RWPE2 (cell line): ENCODE data around the gene SPIB.
A peak's percentile ranks its signal among the peaks of the same experiment; 100 is the strongest.

ENCODE experiments used
- ATAC-seq: fragments of 200-7000 bp; cut with Tn5 transposase; 3 replicates; pipeline ENCODE4 v1.9.1; 2021; ENCODE audit warnings: low read depth
- DNase-seq: peaks from one replicate; pipeline ENCODE4 v3.0.0-alpha.2; 2020; ENCODE audit warnings: low spot score
- H3K27ac ChIP-seq: fragments of 450-650 bp; 2 replicates; pipeline ENCODE4 v1.5.1; 2017; ENCODE audit warnings: mild to moderate bottlenecking; ENCODE audit not compliant: poor library complexity, severe bottlenecking
- H3K27me3 ChIP-seq: fragments of 250-450 bp; sonication (Bioruptor Pico); 2 replicates; pipeline ENCODE4 v1.5.1; 2021; ENCODE audit warnings: mild to moderate bottlenecking, moderate library complexity; ENCODE audit not compliant: insufficient read depth, poor library complexity, severe bottlenecking
- H3K36me3 ChIP-seq: fragments of 250-450 bp; sonication (Bioruptor Pico); 2 replicates; pipeline ENCODE4 v1.5.1; 2020; ENCODE audit warnings: low read depth, mild to moderate bottlenecking, moderate library complexity
- H3K4me1 ChIP-seq: fragments of 250-450 bp; sonication (Bioruptor Pico); 2 replicates; pipeline ENCODE4 v1.5.1; 2021; ENCODE audit warnings: mild to moderate bottlenecking, moderate library complexity; ENCODE audit not compliant: insufficient read depth, poor library complexity, severe bottlenecking
- H3K4me3 ChIP-seq: fragments of 250-450 bp; sonication (Bioruptor Pico); 2 replicates; pipeline ENCODE4 v1.5.1; 2021; ENCODE audit warnings: mild to moderate bottlenecking, moderate library complexity; ENCODE audit not compliant: severe bottlenecking
- H3K9me3 ChIP-seq: fragments of 250-450 bp; sonication (Bioruptor Pico); 2 replicates; pipeline ENCODE4 v1.5.1; 2021; ENCODE audit warnings: mild to moderate bottlenecking, moderate library complexity; ENCODE audit not compliant: severe bottlenecking
- TF ChIP-seq, protein P1 (sequence below): fragments of 450-650 bp; IDR thresholded peaks from one replicate; pipeline ENCODE4 v1.5.1; 2017; ENCODE audit warnings: mild to moderate bottlenecking, moderate library complexity; ENCODE audit not compliant: poor library complexity, severe bottlenecking

SPIB gene

DNA sequence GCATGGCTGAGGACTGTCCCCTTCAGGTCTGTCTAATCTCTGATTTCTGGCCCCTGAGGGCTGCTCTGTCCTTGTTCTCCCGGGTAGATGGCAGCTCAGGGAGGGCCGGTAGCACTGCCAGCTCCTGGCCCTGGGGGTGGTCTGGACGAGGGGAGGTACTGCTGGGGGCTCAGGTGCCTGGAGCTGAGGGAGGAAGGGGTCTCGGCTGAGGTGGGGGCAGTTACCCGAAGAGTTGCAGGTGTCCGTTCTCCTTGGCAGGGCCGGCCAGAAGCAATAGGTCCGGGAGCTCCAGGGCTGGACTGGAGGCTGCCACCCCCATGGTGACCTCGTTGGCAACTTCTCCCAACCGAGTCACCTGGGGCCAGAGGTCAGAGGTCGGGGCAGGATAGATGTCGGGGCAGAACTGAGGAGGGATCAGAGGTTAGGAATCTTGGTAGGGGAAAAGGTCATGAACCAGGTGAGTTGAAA is 56.4 kb downstream of the SPIB start:
- ATAC-seq (no peak), DNase-seq (no peak)
- Histone ChIP-seq H3K27ac (no peak overlapping the region), H3K27me3 (no peaks in the 10 kb centered on the region), H3K36me3 (peaks cover 14% of the 10 kb centered on the region), H3K9me3 (no peaks in the 10 kb centered on the region), H3K4me1 (no peaks in the 10 kb centered on the region), H3K4me3 (no peak overlapping the region)
- TF ChIP-seq, protein P1, sequence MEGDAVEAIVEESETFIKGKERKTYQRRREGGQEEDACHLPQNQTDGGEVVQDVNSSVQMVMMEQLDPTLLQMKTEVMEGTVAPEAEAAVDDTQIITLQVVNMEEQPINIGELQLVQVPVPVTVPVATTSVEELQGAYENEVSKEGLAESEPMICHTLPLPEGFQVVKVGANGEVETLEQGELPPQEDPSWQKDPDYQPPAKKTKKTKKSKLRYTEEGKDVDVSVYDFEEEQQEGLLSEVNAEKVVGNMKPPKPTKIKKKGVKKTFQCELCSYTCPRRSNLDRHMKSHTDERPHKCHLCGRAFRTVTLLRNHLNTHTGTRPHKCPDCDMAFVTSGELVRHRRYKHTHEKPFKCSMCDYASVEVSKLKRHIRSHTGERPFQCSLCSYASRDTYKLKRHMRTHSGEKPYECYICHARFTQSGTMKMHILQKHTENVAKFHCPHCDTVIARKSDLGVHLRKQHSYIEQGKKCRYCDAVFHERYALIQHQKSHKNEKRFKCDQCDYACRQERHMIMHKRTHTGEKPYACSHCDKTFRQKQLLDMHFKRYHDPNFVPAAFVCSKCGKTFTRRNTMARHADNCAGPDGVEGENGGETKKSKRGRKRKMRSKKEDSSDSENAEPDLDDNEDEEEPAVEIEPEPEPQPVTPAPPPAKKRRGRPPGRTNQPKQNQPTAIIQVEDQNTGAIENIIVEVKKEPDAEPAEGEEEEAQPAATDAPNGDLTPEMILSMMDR = no peak

DNA sequence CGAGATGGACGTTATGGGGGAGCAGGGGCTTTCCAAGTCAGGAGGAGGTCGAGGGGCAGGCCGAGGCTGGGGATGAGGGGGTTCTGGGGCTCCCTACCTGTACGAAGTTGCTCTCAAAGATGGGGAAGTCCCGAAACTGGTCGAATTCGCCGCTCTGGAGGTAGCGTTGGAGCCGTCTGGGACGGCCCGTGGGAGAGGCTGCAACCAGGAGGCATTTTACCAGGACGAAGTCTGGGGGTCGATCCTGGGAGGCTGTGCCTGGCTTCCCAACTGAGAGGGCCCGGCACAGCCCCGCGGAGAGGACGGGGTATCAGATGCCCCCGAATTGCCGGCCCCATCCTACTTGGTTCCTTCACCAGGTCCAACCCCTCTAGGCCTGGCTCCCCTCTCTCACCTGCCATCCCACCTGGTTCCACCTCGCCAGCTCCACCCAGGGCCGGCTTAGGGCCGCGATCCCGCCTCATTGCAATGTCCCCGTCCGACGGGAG is 57.0 kb downstream of the SPIB start:
- DNase-seq = no peak
- no peak overlapping the region for H3K4me3 ChIP-seq
- no peak overlapping the region for H3K27ac ChIP-seq
- TF ChIP-seq, protein P1 = no peak
- H3K36me3 ChIP-seq = peaks cover 14% of the 10 kb centered on the region
- no peak for ATAC-seq
- no peaks in the 10 kb centered on the region for H3K4me1 ChIP-seq
- no peaks in the 10 kb centered on the region for H3K27me3 ChIP-seq
- no peaks in the 10 kb centered on the region for H3K9me3 ChIP-seq

DNA sequence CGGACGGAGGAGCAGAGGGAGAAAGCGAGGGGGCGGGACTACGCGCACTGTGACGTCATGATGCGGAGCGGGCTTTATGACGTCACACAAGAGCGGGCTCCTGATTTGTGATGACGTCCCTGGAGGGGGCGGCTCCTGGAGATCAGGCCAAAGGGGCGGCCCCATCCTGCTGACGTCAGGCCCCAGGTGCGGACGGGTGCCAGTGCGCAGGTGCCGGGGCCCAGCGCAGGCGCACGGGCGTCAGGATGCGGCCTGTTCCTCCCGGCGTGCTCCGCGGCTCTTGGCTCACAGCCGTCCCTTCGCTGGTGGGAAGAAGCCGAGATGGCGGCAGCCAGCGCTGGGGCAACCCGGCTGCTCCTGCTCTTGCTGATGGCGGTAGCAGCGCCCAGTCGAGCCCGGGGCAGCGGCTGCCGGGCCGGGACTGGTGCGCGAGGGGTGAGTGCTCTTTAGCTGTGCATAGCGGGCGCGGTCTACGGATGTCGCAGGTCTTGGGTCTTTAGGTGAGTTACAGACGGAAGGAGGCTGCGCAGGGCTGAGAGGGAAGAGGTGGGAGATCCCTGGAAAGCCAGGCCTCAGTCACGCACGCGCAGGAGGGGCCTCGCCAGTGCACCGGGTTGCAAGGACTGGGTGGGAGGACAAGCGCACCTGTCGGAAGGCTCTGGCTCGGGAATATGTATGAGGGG is 57.6 kb downstream of the SPIB start, which contains the start of the genes EMC10 and GARIN5A:
TSS of gene EMC10 (plus strand) at position 284 of the 683 bp plus-strand sequence. CDS start at position 322, 38 bp downstream.
TSS of gene GARIN5A (minus strand) at position 625 of the 683 bp plus-strand sequence. CDS start at position 165, 460 bp downstream.
- H3K4me1 ChIP-seq = no peaks in the 10 kb centered on the region
- H3K27ac ChIP-seq = peak within 1 kb of the TSS; percentile 35
- peaks cover 14% of the 10 kb centered on the region for H3K36me3 ChIP-seq
- TF ChIP-seq, protein P1 = no peak
- peak; percentile 93 for DNase-seq
- peak within 1 kb of the TSS; percentile 59 for H3K4me3 ChIP-seq
- H3K9me3 ChIP-seq = no peaks in the 10 kb centered on the region
- H3K27me3 ChIP-seq = no peaks in the 10 kb centered on the region
- peak; percentile 89 for ATAC-seq

DNA sequence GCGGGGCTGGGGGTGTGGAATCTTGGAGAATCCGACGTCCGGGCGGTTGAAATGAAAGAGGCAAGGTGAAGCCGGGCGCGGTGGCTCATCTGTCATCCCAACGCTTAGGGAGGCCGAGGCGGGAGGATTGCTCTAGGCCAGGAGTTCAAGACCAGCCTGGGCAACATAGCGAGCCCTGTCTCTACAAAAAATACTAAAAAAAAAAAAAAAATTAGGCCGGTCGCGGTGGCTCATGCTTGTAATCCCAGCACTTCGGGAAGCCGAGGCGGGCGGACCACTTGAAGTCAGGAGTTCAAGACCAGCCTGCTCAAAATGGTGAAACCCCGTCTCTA is 58.1 kb downstream of the SPIB start:
- TF ChIP-seq, protein P1 = no peak
- H3K4me3 ChIP-seq = peak overlapping the region; percentile 59
- no peak for DNase-seq
- no peaks in the 10 kb centered on the region for H3K4me1 ChIP-seq
- no peaks in the 10 kb centered on the region for H3K27me3 ChIP-seq
- no peak for ATAC-seq
- peak overlapping the region; percentile 35 for H3K27ac ChIP-seq
- peaks cover 14% of the 10 kb centered on the region for H3K36me3 ChIP-seq
- H3K9me3 ChIP-seq = no peaks in the 10 kb centered on the region
